Calu3 (cell line): ENCODE measurements around the gene PDE3B. TPM values are rescaled to one million over a fixed set of nuclear protein-coding genes. Genes with fewer than 3 reads are reported as not detected.

Experiments
- BruUV-seq: library from RNA; stranded (reverse); fragments of 400-500 nt; replicated peaks from 2 replicates; lab custom pipeline; 2021; lab: Mats Ljungman, UMichigan
- CTCF ChIA-PET: fragments of 300-600 bp; sonication (Branson Sonifier 250); formaldehyde crosslinking; loops from one replicate; lab custom pipeline; 2022; ENCODE audit warnings: antibody characterized with exemption; lab: Charles Lee
- DNase-seq: peaks from one replicate; pipeline ENCODE4 v3.0.0; 2022
- H3K27ac Mint-ChIP-seq: one replicate; pipeline ENCODE4 v1.8.0; 2022; ENCODE audit warnings: mixed read lengths; ENCODE audit not compliant: unreplicated experiment
- H3K27me3 Mint-ChIP-seq: one replicate; pipeline ENCODE4 v1.8.0; 2022; ENCODE audit warnings: mixed read lengths; ENCODE audit not compliant: unreplicated experiment
- H3K36me3 Mint-ChIP-seq: one replicate; pipeline ENCODE4 v1.8.0; 2022; ENCODE audit warnings: mild to moderate bottlenecking, moderate library complexity, mixed read lengths; ENCODE audit not compliant: insufficient read depth, unreplicated experiment
- H3K4me1 Mint-ChIP-seq: one replicate; pipeline ENCODE4 v1.8.0; 2022; ENCODE audit warnings: mild to moderate bottlenecking, low read depth, mixed read lengths; ENCODE audit not compliant: unreplicated experiment
- H3K4me3 Mint-ChIP-seq: one replicate; pipeline ENCODE4 v1.8.0; 2022; ENCODE audit warnings: mild to moderate bottlenecking, low read depth, moderate library complexity, mixed read lengths; ENCODE audit not compliant: unreplicated experiment
- H3K9me3 Mint-ChIP-seq: one replicate; pipeline ENCODE4 v1.8.0; 2022; ENCODE audit warnings: low read depth, mixed read lengths; ENCODE audit not compliant: unreplicated experiment
- intact Hi-C: fragments of 100-400 bp; cut with micrococcal nuclease; formaldehyde crosslinking; loops from one replicate; pipeline ENCODE4 v1.10.0; 2022; ENCODE audit not compliant: unreplicated experiment
- total RNA-seq: library from RNA; stranded (reverse); gene quantifications from 2 replicates; pipeline ENCODE4 v1.2.3, GENCODE V29; 2022
- TF ChIP-seq, protein P1 (sequence below): fragments of 200-600 bp; IDR thresholded peaks from one replicate; pipeline ENCODE4 v1.8.0; 2022; ENCODE audit warnings: antibody characterized with exemption; ENCODE audit not compliant: unreplicated experiment

The PDE3B gene
- total RNA-seq, 1 experiment from 2014 or later, result 4.5 TPM

- Mint-ChIP-seq H3K9me3 (peaks cover 4% of the 10 kb centered on the region), H3K4me3 (no peak overlapping the region), H3K36me3 (peaks cover 13% of the 10 kb centered on the region), H3K27me3 (no peaks in the 10 kb centered on the region), H3K27ac (no peak overlapping the region), H3K4me1 (peaks cover 10% of the 10 kb centered on the region)
- TF ChIP-seq, protein P1, sequence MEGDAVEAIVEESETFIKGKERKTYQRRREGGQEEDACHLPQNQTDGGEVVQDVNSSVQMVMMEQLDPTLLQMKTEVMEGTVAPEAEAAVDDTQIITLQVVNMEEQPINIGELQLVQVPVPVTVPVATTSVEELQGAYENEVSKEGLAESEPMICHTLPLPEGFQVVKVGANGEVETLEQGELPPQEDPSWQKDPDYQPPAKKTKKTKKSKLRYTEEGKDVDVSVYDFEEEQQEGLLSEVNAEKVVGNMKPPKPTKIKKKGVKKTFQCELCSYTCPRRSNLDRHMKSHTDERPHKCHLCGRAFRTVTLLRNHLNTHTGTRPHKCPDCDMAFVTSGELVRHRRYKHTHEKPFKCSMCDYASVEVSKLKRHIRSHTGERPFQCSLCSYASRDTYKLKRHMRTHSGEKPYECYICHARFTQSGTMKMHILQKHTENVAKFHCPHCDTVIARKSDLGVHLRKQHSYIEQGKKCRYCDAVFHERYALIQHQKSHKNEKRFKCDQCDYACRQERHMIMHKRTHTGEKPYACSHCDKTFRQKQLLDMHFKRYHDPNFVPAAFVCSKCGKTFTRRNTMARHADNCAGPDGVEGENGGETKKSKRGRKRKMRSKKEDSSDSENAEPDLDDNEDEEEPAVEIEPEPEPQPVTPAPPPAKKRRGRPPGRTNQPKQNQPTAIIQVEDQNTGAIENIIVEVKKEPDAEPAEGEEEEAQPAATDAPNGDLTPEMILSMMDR, result no peak
- CTCF ChIA-PET, result interaction anchor here (0.8 kb wide), 1 partner anchor 8 kb away, joined by 3 read pairs; no protein-coding TSS in a partner anchor
- BruUV-seq, result no TSS peak
- no peak for DNase-seq
- intact Hi-C loops, result no loop called here
Measured at GRCh38 chr11:14637868-14638409, 5.7 kb upstream of the PDE3B start.

DNA sequence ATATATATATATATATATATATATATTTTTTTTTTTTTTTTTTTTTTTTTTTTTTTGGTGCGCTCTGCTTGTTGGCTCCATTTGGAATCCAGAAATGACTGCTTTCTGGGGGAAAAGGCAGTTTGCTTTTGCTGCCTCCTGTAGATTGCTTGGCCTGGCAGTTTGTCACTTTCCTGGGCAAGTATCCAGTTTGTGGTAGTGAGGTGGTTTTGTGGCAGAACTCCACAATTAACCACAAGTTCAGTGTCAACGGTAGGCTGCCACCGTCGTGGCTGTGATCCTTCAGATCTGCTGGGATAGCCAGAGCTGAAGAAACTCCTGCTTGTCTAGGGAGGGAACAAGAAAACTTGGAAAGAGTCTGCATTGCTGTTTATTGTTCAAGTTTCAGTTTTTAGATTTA is 5.0 kb upstream of the PDE3B start:
- CTCF ChIA-PET, result no interaction called here
- TF ChIP-seq, protein P1, result no peak
- BruUV-seq, result no TSS peak

DNA sequence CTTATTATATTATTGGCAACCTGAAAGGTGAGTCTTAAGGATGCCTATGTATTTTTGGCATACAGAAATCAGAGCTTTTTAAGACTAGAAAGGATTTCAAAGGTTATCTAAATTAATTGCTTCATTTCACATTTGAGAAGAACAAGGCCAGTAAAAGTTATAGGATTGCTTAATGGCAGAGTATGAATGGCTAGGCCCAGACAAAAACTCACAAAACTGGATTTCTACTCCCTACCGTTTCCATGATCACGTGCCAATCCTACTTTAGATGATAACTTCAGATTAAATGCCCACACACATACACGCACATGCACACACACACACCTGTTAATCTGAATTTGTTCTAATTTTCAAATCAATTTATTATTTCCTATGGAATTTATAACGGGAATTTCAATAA is 1.8 kb upstream of the PDE3B start:
- H3K4me1 Mint-ChIP-seq, result peaks cover 22% of the 10 kb centered on the region
- no peak for DNase-seq
- TF ChIP-seq, protein P1, result no peak
- no TSS peak for BruUV-seq
- H3K4me3 Mint-ChIP-seq, result no peak overlapping the region
- intact Hi-C loops, result loop anchor here (2.0 to 10.0 kb wide), 2 partner anchors 53 to 263 kb away; no protein-coding TSS in a partner anchor
- H3K27ac Mint-ChIP-seq, result no peak overlapping the region
- CTCF ChIA-PET, result no interaction called here
- H3K27me3 Mint-ChIP-seq, result no peaks in the 10 kb centered on the region
- no peaks in the 10 kb centered on the region for H3K9me3 Mint-ChIP-seq
- peaks cover 32% of the 10 kb centered on the region for H3K36me3 Mint-ChIP-seq

More for the DNA sequence above, 5.0 kb upstream of the PDE3B start:
- no peaks in the 10 kb centered on the region for H3K27me3 Mint-ChIP-seq
- peaks cover 17% of the 10 kb centered on the region for H3K36me3 Mint-ChIP-seq
- no peak overlapping the region for H3K27ac Mint-ChIP-seq
- H3K4me3 Mint-ChIP-seq, result no peak overlapping the region
- no peak for DNase-seq
- peaks cover 11% of the 10 kb centered on the region for H3K4me1 Mint-ChIP-seq
- peaks cover 4% of the 10 kb centered on the region for H3K9me3 Mint-ChIP-seq
- intact Hi-C loops, result no loop called here

GRCh38 chr11:14642453-14642852 is 1.2 kb upstream of the PDE3B start:
- Mint-ChIP-seq H3K27ac (no peak overlapping the region), H3K4me3 (peak overlapping the region; percentile 95), H3K4me1 (peaks cover 22% of the 10 kb centered on the region), H3K27me3 (no peaks in the 10 kb centered on the region), H3K9me3 (no peaks in the 10 kb centered on the region), H3K36me3 (peaks cover 32% of the 10 kb centered on the region)
- intact Hi-C loops, result loop anchor here (2.0 to 10.0 kb wide), 2 partner anchors 54 to 262 kb away; no protein-coding TSS in a partner anchor
- BruUV-seq, result TSS peak; percentile 42
- CTCF ChIA-PET, result no interaction called here
- no peak for DNase-seq
- TF ChIP-seq, protein P1, result no peak
